Neural cell (in vitro differentiated cells): Measurements from ENCODE around the gene NR2C2. TPM values are rescaled to one million over a fixed set of nuclear protein-coding genes. Genes with fewer than 3 reads are reported as not detected.

Experiments
- H2AFZ ChIP-seq: fragments of 200-600, 300-800 bp; sonication (generic), shearing (Covaris generic); 2 replicates; pipeline ENCODE4 v1.6.0; 2014; ENCODE audit warnings: low read depth, mild to moderate bottlenecking, antibody characterized with exemption, low read length, moderate library complexity
- H3F3A ChIP-seq: fragments of 200-600 bp; shearing (Covaris generic); 2 replicates; pipeline ENCODE4 v1.6.1; 2016; ENCODE audit warnings: mild to moderate bottlenecking, moderate library complexity, mixed read lengths, antibody characterized with exemption, low read length; ENCODE audit not compliant: insufficient read depth, poor library complexity, severe bottlenecking
- H3K27ac ChIP-seq: fragments of 200-600, 300-800 bp; sonication (generic), shearing (Covaris generic); 2 replicates; pipeline ENCODE4 v1.5.1; 2014; ENCODE audit warnings: mild to moderate bottlenecking, low read length, moderate library complexity
- H3K27me3 ChIP-seq: fragments of 300-800, 200-600 bp; sonication (generic), shearing (Covaris generic); 2 replicates; pipeline ENCODE4 v1.6.0; 2014; ENCODE audit warnings: mild to moderate bottlenecking, low read depth, low read length, moderate library complexity; ENCODE audit not compliant: insufficient read depth
- H3K36me3 ChIP-seq: fragments of 300-800, 200-600 bp; sonication (generic), shearing (Covaris generic); 2 replicates; pipeline ENCODE4 v1.5.1; 2014; ENCODE audit warnings: mild to moderate bottlenecking, antibody characterized with exemption, low read length, moderate library complexity; ENCODE audit not compliant: insufficient read depth
- H3K4me2 ChIP-seq: fragments of 300-800, 200-600 bp; sonication (generic), shearing (Covaris generic); 2 replicates; pipeline ENCODE4 v1.6.0; 2014; ENCODE audit warnings: mild to moderate bottlenecking, low read length
- H3K4me3 ChIP-seq: fragments of 300-800, 200-600 bp; sonication (generic), shearing (Covaris generic); 2 replicates; pipeline ENCODE4 v1.5.1; 2014; ENCODE audit warnings: mild to moderate bottlenecking, low read length, moderate library complexity
- H3K79me2 ChIP-seq: fragments of 200-600 bp; shearing (Covaris generic); replicated peaks from 2 replicates; pipeline ENCODE4 v1.6.0; 2014; ENCODE audit warnings: mild to moderate bottlenecking, low read length, moderate library complexity; ENCODE audit not compliant: insufficient read depth
- H3K9ac ChIP-seq: fragments of 300-800, 200-600 bp; sonication (generic), shearing (Covaris generic); 2 replicates; pipeline ENCODE4 v1.6.1; 2016; ENCODE audit warnings: mild to moderate bottlenecking, low read length, mixed read lengths
- H3K9me2 ChIP-seq: fragments of 200-600 bp; shearing (Covaris generic); 2 replicates; pipeline ENCODE4 v1.6.1; 2016; ENCODE audit warnings: mild to moderate bottlenecking, low read length, mixed read lengths; ENCODE audit not compliant: insufficient read depth
- H3K9me3 ChIP-seq: fragments of 200-600, 300-800 bp; sonication (generic), shearing (Covaris generic); 2 replicates; pipeline ENCODE4 v1.6.1; 2016; ENCODE audit warnings: mild to moderate bottlenecking, mixed run types, low read length, moderate library complexity, mixed read lengths
- H4K20me1 ChIP-seq: fragments of 200-600 bp; shearing (Covaris generic); 2 replicates; pipeline ENCODE4 v1.6.1; 2016; ENCODE audit warnings: mild to moderate bottlenecking, mixed run types; ENCODE audit not compliant: insufficient read depth
- EP300 ChIP-seq: fragments of 450-650 bp; conservative IDR thresholded peaks from 2 replicates; pipeline ENCODE4 v1.6.1; 2014; ENCODE audit warnings: antibody characterized with exemption, mild to moderate bottlenecking, moderate library complexity; ENCODE audit not compliant: poor library complexity, severe bottlenecking
- EZH2 ChIP-seq: fragments of 200-600, 300-800 bp; shearing (Covaris generic), sonication (generic); IDR thresholded peaks from 2 replicates; pipeline ENCODE4 v1.6.1; 2014; ENCODE audit warnings: antibody characterized with exemption, low read length, borderline replicate concordance, mild to moderate bottlenecking; ENCODE audit not compliant: insufficient read depth, poor library complexity, severe bottlenecking
- MXI1 ChIP-seq: fragments of 450-650 bp; conservative IDR thresholded peaks from 2 replicates; pipeline ENCODE4 v1.6.1; 2014; ENCODE audit warnings: antibody characterized with exemption, mild to moderate bottlenecking; ENCODE audit not compliant: poor library complexity, severe bottlenecking
- POLR2AphosphoS5 ChIP-seq: IDR thresholded peaks from 2 replicates; pipeline ENCODE4 v1.6.1; 2012
- RAD21 ChIP-seq: fragments of 450-650 bp; conservative IDR thresholded peaks from 2 replicates; pipeline ENCODE4 v1.6.1; 2014; ENCODE audit warnings: antibody characterized with exemption, mild to moderate bottlenecking, moderate library complexity
- SMC3 ChIP-seq: fragments of 450-650 bp; conservative IDR thresholded peaks from 2 replicates; pipeline ENCODE4 v1.6.1; 2014; ENCODE audit warnings: antibody characterized with exemption, mild to moderate bottlenecking, moderate library complexity; ENCODE audit not compliant: poor library complexity
- TAF1 ChIP-seq: IDR thresholded peaks from 2 replicates; pipeline ENCODE4 v1.6.1; 2012; ENCODE audit warnings: low read depth
- polyA plus RNA-seq: library from polyadenylated mRNA; depleted of rRNA; stranded (reverse); fragments of >200 nt; gene quantifications from 2 replicates; pipeline ENCODE4 v1.2.3, GENCODE V29; 2014
- TF ChIP-seq, protein P1 (sequence below): fragments of 450-650 bp; IDR thresholded peaks from 2 replicates; pipeline ENCODE4 v1.5.1; 2014; ENCODE audit warnings: antibody characterized with exemption, mild to moderate bottlenecking, moderate library complexity; ENCODE audit not compliant: poor library complexity, severe bottlenecking
- TF ChIP-seq, protein P2 (sequence below): IDR thresholded peaks from 2 replicates; pipeline ENCODE4 v1.6.1; 2012; ENCODE audit warnings: borderline replicate concordance

NR2C2 gene
- polyA plus RNA-seq, 1 donor from 2014 or later, result 37.5 TPM

DNA sequence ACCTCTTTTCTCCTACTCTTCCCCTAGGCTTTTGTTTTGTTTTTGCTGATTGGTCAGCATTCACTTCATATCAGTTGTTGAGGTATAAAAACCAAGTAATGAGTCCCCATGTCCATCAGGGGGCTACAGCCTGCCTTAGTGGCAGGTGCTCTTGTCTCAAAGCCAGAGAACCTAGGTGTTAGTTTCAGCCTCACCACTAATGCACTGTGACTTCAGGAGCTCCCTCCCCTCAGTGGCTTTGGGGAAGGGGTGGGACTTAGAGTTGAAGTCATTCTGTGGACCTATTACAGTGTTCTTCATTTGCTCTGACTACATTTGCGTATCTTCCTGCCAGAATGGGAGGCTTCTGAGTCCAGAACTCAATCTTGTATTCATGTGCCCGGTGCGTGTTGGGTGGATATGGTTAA is 41.6 kb downstream of the NR2C2 start:
- Histone ChIP-seq H4K20me1 (no peaks in the 10 kb centered on the region), H3K79me2 (peaks cover 13% of the 10 kb centered on the region), H3K9ac (no peak overlapping the region), H3K27me3 (no peaks in the 10 kb centered on the region), H3K9me3 (no peaks in the 10 kb centered on the region), H2AFZ (no peak overlapping the region), H3K36me3 (peaks cover 5% of the 10 kb centered on the region), H3K4me3 (no peak overlapping the region), H3K9me2 (no peaks in the 10 kb centered on the region), H3K27ac (no peak overlapping the region), H3F3A (no peaks in the 10 kb centered on the region), H3K4me2 (no peak overlapping the region)
- no peak for TF ChIP-seq SMC3
- TF ChIP-seq EP300, result no peak
- no peak for TF ChIP-seq MXI1
- no peak for TF ChIP-seq EZH2
- no peak for TF ChIP-seq RAD21

DNA sequence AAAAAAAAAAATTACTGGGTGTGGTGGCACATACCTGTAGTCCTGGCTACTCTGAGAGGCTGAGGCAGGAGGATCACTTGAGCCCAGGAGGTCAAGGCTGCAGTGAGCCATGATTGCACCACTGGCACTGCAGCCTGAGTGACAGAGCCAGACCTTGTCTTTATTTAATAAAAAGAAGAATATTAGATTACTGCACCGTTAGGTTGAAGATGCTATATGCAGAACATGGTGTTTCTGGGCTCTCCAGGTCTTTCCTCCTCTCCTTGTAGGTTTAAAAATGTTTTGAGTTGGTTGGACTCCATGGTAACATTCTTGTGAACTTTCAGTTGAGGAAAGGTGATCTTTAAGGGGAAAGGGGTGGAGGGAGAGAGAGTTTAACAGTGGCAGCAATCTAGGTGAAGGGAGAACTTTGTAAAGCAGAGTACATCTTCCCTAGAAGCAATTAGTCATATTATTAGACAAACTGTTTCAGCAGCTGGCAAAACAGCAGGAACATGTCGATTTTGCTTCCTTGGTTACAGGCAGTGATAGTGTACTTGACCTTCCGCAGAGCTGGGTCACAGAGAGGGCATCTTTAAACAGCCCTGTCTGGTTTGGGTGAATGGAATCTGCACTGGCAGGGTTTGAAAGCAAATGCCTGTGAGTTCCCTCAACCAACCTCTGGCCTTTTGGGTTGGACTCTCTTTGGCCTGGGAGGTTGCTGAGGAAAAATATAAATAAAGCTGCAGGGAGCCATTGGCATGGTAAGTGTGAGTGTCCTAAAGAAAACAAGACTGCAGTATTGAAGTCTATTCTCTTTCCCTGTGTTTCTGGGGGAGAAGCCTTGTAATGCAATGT is 42.8 kb downstream of the NR2C2 start:
- Histone ChIP-seq H3K4me3 (no peak overlapping the region), H3K27ac (no peak overlapping the region), H3K27me3 (no peaks in the 10 kb centered on the region), H3K9me3 (no peaks in the 10 kb centered on the region), H3K9me2 (no peaks in the 10 kb centered on the region), H3K9ac (no peak overlapping the region), H3F3A (no peaks in the 10 kb centered on the region), H3K36me3 (no peaks in the 10 kb centered on the region), H3K4me2 (no peak overlapping the region), H3K79me2 (peaks cover 9% of the 10 kb centered on the region), H4K20me1 (no peaks in the 10 kb centered on the region), H2AFZ (no peak overlapping the region)
- TF ChIP-seq SMC3 (no peak), MXI1 (no peak), EZH2 (no peak), POLR2AphosphoS5 (no peak), TAF1 (no peak), EP300 (no peak), RAD21 (no peak)
- TF ChIP-seq, protein P1, sequence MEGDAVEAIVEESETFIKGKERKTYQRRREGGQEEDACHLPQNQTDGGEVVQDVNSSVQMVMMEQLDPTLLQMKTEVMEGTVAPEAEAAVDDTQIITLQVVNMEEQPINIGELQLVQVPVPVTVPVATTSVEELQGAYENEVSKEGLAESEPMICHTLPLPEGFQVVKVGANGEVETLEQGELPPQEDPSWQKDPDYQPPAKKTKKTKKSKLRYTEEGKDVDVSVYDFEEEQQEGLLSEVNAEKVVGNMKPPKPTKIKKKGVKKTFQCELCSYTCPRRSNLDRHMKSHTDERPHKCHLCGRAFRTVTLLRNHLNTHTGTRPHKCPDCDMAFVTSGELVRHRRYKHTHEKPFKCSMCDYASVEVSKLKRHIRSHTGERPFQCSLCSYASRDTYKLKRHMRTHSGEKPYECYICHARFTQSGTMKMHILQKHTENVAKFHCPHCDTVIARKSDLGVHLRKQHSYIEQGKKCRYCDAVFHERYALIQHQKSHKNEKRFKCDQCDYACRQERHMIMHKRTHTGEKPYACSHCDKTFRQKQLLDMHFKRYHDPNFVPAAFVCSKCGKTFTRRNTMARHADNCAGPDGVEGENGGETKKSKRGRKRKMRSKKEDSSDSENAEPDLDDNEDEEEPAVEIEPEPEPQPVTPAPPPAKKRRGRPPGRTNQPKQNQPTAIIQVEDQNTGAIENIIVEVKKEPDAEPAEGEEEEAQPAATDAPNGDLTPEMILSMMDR, result no peak
- TF ChIP-seq, protein P2, sequence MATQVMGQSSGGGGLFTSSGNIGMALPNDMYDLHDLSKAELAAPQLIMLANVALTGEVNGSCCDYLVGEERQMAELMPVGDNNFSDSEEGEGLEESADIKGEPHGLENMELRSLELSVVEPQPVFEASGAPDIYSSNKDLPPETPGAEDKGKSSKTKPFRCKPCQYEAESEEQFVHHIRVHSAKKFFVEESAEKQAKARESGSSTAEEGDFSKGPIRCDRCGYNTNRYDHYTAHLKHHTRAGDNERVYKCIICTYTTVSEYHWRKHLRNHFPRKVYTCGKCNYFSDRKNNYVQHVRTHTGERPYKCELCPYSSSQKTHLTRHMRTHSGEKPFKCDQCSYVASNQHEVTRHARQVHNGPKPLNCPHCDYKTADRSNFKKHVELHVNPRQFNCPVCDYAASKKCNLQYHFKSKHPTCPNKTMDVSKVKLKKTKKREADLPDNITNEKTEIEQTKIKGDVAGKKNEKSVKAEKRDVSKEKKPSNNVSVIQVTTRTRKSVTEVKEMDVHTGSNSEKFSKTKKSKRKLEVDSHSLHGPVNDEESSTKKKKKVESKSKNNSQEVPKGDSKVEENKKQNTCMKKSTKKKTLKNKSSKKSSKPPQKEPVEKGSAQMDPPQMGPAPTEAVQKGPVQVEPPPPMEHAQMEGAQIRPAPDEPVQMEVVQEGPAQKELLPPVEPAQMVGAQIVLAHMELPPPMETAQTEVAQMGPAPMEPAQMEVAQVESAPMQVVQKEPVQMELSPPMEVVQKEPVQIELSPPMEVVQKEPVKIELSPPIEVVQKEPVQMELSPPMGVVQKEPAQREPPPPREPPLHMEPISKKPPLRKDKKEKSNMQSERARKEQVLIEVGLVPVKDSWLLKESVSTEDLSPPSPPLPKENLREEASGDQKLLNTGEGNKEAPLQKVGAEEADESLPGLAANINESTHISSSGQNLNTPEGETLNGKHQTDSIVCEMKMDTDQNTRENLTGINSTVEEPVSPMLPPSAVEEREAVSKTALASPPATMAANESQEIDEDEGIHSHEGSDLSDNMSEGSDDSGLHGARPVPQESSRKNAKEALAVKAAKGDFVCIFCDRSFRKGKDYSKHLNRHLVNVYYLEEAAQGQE, result no peak
